Measurements from ENCODE around the gene SPDYE1.

The SPDYE1 gene

DNA sequence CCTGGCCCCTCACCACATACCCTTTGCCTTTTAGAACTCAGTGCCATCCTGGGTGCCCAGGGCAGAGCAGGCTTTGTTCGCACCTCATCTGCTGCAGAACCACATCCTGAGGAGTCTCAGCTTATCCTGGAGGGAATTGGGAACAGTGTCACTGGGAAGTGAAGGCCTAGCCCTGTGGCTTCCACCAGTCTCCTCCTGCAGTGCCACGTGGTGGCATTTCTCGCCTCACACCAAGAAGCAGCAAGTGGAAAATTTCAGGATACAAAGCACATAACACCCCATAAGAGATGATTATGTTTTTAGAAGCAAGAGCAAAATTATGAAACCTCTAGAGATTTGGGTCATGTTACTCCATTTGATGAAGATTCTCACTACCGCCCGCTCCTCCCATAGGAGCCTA lies 44.6 kb upstream of the SPDYE1 start:
- CTCF ChIA-PET, result interaction anchor here (0.6 to 0.7 kb wide), 2 partner anchors 313 to 1681 kb away, joined by 3 read pairs; no protein-coding TSS in a partner anchor
- TF ChIP-seq GFI1B (tag by site-specific recombination; IDR thresholded peaks at IDR 0.05), result no peak
- TF ChIP-seq ZNF514 (tag by site-specific recombination; IDR thresholded peaks at IDR 0.05), result no peak
- TF ChIP-seq KLF1 (tag by site-specific recombination; IDR thresholded peaks at IDR 0.05), result no peak
- TF ChIP-seq ZNF146 (tag by site-specific recombination; IDR thresholded peaks at IDR 0.05), result no peak
- TF ChIP-seq, protein P1, sequence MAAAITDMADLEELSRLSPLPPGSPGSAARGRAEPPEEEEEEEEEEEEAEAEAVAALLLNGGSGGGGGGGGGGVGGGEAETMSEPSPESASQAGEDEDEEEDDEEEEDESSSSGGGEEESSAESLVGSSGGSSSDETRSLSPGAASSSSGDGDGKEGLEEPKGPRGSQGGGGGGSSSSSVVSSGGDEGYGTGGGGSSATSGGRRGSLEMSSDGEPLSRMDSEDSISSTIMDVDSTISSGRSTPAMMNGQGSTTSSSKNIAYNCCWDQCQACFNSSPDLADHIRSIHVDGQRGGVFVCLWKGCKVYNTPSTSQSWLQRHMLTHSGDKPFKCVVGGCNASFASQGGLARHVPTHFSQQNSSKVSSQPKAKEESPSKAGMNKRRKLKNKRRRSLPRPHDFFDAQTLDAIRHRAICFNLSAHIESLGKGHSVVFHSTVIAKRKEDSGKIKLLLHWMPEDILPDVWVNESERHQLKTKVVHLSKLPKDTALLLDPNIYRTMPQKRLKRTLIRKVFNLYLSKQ (tag by site-specific recombination; IDR thresholded peaks at IDR 0.05; ENCODE audit: borderline replicate concordance), result no peak
- no peak for TF ChIP-seq ZBTB7A (tag by site-specific recombination; IDR thresholded peaks at IDR 0.05; ENCODE audit: low read depth)
- no peak for TF ChIP-seq ZNF37A (tag by site-specific recombination; IDR thresholded peaks at IDR 0.05)
- TF ChIP-seq, protein P2, sequence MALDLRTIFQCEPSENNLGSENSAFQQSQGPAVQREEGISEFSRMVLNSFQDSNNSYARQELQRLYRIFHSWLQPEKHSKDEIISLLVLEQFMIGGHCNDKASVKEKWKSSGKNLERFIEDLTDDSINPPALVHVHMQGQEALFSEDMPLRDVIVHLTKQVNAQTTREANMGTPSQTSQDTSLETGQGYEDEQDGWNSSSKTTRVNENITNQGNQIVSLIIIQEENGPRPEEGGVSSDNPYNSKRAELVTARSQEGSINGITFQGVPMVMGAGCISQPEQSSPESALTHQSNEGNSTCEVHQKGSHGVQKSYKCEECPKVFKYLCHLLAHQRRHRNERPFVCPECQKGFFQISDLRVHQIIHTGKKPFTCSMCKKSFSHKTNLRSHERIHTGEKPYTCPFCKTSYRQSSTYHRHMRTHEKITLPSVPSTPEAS (tag by site-specific recombination; IDR thresholded peaks at IDR 0.05), result no peak
- TF ChIP-seq ZNF302 (tag by site-specific recombination; IDR thresholded peaks at IDR 0.05; ENCODE audit: low read depth), result no peak
- TF ChIP-seq ZNF140 (tag by site-specific recombination; IDR thresholded peaks at IDR 0.05), result no peak
- TF ChIP-seq, protein P3, sequence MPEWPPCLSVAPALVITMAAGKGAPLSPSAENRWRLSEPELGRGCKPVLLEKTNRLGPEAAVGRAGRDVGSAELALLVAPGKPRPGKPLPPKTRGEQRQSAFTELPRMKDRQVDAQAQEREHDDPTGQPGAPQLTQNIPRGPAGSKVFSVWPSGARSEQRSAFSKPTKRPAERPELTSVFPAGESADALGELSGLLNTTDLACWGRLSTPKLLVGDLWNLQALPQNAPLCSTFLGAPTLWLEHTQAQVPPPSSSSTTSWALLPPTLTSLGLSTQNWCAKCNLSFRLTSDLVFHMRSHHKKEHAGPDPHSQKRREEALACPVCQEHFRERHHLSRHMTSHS (tag by site-specific recombination; IDR thresholded peaks at IDR 0.05), result no peak
- TF ChIP-seq FEZF1 (tag by site-specific recombination; IDR thresholded peaks at IDR 0.05), result no peak
- TF ChIP-seq, protein P4, sequence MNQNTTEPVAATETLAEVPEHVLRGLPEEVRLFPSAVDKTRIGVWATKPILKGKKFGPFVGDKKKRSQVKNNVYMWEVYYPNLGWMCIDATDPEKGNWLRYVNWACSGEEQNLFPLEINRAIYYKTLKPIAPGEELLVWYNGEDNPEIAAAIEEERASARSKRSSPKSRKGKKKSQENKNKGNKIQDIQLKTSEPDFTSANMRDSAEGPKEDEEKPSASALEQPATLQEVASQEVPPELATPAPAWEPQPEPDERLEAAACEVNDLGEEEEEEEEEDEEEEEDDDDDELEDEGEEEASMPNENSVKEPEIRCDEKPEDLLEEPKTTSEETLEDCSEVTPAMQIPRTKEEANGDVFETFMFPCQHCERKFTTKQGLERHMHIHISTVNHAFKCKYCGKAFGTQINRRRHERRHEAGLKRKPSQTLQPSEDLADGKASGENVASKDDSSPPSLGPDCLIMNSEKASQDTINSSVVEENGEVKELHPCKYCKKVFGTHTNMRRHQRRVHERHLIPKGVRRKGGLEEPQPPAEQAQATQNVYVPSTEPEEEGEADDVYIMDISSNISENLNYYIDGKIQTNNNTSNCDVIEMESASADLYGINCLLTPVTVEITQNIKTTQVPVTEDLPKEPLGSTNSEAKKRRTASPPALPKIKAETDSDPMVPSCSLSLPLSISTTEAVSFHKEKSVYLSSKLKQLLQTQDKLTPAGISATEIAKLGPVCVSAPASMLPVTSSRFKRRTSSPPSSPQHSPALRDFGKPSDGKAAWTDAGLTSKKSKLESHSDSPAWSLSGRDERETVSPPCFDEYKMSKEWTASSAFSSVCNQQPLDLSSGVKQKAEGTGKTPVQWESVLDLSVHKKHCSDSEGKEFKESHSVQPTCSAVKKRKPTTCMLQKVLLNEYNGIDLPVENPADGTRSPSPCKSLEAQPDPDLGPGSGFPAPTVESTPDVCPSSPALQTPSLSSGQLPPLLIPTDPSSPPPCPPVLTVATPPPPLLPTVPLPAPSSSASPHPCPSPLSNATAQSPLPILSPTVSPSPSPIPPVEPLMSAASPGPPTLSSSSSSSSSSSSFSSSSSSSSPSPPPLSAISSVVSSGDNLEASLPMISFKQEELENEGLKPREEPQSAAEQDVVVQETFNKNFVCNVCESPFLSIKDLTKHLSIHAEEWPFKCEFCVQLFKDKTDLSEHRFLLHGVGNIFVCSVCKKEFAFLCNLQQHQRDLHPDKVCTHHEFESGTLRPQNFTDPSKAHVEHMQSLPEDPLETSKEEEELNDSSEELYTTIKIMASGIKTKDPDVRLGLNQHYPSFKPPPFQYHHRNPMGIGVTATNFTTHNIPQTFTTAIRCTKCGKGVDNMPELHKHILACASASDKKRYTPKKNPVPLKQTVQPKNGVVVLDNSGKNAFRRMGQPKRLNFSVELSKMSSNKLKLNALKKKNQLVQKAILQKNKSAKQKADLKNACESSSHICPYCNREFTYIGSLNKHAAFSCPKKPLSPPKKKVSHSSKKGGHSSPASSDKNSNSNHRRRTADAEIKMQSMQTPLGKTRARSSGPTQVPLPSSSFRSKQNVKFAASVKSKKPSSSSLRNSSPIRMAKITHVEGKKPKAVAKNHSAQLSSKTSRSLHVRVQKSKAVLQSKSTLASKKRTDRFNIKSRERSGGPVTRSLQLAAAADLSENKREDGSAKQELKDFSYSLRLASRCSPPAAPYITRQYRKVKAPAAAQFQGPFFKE (tag by site-specific recombination; IDR thresholded peaks at IDR 0.05; ENCODE audit: borderline replicate concordance), result no peak
- TF ChIP-seq ZNF184 (tag by site-specific recombination; IDR thresholded peaks at IDR 0.05), result no peak
- no peak for TF ChIP-seq ZNF561 (tag by site-specific recombination; IDR thresholded peaks at IDR 0.05; ENCODE audit: borderline replicate concordance)
- TF ChIP-seq ZNF473 (tag by site-specific recombination; IDR thresholded peaks at IDR 0.05), result no peak
- TF ChIP-seq, protein P5, sequence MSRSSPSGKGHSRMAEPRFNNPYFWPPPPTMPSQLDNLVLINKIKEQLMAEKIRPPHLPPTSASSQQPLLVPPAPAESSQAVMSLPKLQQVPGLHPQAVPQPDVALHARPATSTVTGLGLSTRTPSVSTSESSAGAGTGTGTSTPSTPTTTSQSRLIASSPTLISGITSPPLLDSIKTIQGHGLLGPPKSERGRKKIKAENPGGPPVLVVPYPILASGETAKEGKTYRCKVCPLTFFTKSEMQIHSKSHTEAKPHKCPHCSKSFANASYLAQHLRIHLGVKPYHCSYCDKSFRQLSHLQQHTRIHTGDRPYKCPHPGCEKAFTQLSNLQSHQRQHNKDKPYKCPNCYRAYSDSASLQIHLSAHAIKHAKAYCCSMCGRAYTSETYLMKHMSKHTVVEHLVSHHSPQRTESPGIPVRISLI (tag by site-specific recombination; IDR thresholded peaks at IDR 0.05), result no peak
- TF ChIP-seq, protein P6, sequence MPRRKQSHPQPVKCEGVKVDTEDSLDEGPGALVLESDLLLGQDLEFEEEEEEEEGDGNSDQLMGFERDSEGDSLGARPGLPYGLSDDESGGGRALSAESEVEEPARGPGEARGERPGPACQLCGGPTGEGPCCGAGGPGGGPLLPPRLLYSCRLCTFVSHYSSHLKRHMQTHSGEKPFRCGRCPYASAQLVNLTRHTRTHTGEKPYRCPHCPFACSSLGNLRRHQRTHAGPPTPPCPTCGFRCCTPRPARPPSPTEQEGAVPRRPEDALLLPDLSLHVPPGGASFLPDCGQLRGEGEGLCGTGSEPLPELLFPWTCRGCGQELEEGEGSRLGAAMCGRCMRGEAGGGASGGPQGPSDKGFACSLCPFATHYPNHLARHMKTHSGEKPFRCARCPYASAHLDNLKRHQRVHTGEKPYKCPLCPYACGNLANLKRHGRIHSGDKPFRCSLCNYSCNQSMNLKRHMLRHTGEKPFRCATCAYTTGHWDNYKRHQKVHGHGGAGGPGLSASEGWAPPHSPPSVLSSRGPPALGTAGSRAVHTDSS (tag by site-specific recombination; IDR thresholded peaks at IDR 0.05), result no peak
- TF ChIP-seq, protein P7, sequence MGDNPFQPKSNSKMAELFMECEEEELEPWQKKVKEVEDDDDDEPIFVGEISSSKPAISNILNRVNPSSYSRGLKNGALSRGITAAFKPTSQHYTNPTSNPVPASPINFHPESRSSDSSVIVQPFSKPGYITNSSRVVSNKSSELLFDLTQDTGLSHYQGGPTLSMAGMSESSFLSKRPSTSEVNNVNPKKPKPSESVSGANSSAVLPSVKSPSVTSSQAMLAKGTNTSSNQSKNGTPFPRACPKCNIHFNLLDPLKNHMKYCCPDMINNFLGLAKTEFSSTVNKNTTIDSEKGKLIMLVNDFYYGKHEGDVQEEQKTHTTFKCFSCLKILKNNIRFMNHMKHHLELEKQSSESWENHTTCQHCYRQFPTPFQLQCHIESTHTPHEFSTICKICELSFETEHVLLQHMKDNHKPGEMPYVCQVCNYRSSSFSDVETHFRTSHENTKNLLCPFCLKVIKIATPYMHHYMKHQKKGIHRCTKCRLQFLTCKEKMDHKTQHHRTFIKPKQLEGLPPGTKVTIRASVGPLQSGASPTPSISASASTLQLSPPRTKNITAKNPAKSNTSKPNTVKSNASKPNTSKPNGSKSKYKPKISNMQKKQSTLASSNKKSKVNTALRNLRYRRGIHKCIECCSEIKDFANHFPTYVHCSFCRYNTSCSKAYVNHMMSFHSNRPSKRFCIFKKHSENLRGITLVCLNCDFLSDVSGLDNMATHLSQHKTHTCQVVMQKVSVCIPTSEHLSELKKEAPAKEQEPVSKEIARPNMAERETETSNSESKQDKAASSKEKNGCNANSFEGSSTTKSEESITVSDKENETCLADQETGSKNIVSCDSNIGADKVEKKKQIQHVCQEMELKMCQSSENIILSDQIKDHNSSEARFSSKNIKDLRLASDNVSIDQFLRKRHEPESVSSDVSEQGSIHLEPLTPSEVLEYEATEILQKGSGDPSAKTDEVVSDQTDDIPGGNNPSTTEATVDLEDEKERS (tag by site-specific recombination; IDR thresholded peaks at IDR 0.05), result no peak
- Histone ChIP-seq H3K4me3 (ENCODE audit: low read depth, low read length) (no peak overlapping the region), H3K27ac (ENCODE audit: extremely low read depth, low read depth, low read length) (no peak overlapping the region), H3K9me3 (ENCODE audit: control insufficient read depth, insufficient read depth, low read depth, low read length) (no peaks in the 10 kb centered on the region), H3K36me3 (ENCODE audit: control insufficient read depth in 2 of 2, insufficient read depth in 1 of 2, low read length in 2 of 2) (peaks cover 0 to 16% of the 10 kb centered on the region in 2 experiments; a peak in 2 of 3 replicates), H3K4me1 (ENCODE audit: control insufficient read depth, insufficient read depth, low read length) (no peaks in the 10 kb centered on the region)
- POLR2A ChIA-PET, result no interaction called here
